ENCODE results near the gene REST. TPM values are rescaled to one million over a fixed set of nuclear protein-coding genes. Genes with fewer than 3 reads are reported as not detected.
"Not testable (repeated sequence)": the region's sequence is repeated elsewhere in the genome, so short reads cannot be mapped to it uniquely, and the experiment has no call there.

The REST gene
- total and polyA plus RNA-seq, 10 donors, result 3.6 to 45.4 (median 37.1) TPM

- Histone ChIP-seq H3K36me3 (peaks cover 0 to 35% (median 0%) of the 10 kb centered on the region in 6 donors), H3K4me1 (peaks cover 35 to 79% (median 69%) of the 10 kb centered on the region in 6 donors), H3K9me3 (no peaks in the 10 kb centered on the region), H3K27ac (peak overlapping the region; percentile 82 to 98 (median 96)), H3K4me3 (peak overlapping the region in 6 of 8 donors; percentile 81 to 100 (median 98)), H3K27me3 (replicated peaks in 1 of 7) (no peaks in the 10 kb centered on the region)
- 60 to 72% (median 66%) methylated on average over 6 of the region's 6 CpGs for WGBS, 5 donors
- intact Hi-C loops (cut with DNase I; ENCODE audit: low total_unique reads), result no loop called here
- peak; percentile 25 for DNase-seq
- TF ChIP-seq CTCF (IDR thresholded peaks at IDR 0.05 in 8 of 11, conservative IDR thresholded peaks at IDR 0.05 in 3 of 11) (no peak), POLR2AphosphoS5 (IDR thresholded peaks at IDR 0.05) (no peak), POLR2A (IDR thresholded peaks at IDR 0.05) (no peak)
Measured at GRCh38 chr4:56910172-56910967, 2.7 kb downstream of the REST start.

DNA sequence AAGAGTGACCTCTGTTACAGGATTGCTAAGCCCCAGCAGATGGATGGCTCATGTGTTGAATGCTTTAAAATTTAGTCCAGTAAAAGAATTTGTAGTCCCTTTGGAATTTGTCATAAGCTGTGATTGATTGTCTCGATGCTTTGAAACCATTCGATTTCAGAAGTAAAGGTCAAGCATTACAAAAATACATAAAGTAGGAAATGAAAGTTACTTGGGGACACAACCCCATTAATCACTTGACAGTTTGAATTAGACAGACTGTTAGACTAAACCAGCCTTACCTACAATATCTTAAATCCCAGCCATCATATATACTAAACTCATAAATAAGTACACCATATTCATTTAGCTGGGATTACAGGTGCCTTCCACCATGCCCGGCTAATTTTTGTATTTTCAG, 6.6 kb downstream of the REST start:
- no peak for DNase-seq
- Histone ChIP-seq H3K27me3 (replicated peaks in 1 of 7) (no peaks in the 10 kb centered on the region), H3K4me1 (peaks cover 35 to 94% (median 78%) of the 10 kb centered on the region in 6 donors), H3K36me3 (peaks cover 0 to 68% (median 8%) of the 10 kb centered on the region in 6 donors), H3K9me3 (no peaks in the 10 kb centered on the region), H3K27ac (peak overlapping the region in 1 of 8 donors; percentile 15), H3K4me3 (no peak overlapping the region)
- intact Hi-C loops (cut with DNase I; ENCODE audit: low total_unique reads), result no loop called here
- 56 to 66% (median 63%) methylated on average over 3 of the region's 3 CpGs for WGBS, 5 donors
- TF ChIP-seq POLR2AphosphoS5 (IDR thresholded peaks at IDR 0.05) (no peak), CTCF (IDR thresholded peaks at IDR 0.05 in 8 of 11, conservative IDR thresholded peaks at IDR 0.05 in 3 of 11) (no peak), POLR2A (IDR thresholded peaks at IDR 0.05) (no peak)

GRCh38 chr4:56914977-56915376, 7.3 kb downstream of the REST start:
- H3K9me3 ChIP-seq; H3K4me3 ChIP-seq; H3K27me3 ChIP-seq (replicated peaks in 1 of 7); intact Hi-C loops (cut with DNase I; ENCODE audit: low total_unique reads); H3K27ac ChIP-seq: not testable (repeated sequence)
- WGBS, 5 donors, result 96 to 99% (median 98%) methylated on average over 12 of the region's 12 CpGs
- peak; percentile 37 for DNase-seq
- peaks cover 32 to 88% (median 73%) of the 10 kb centered on the region in 6 donors for H3K4me1 ChIP-seq
- peaks cover 0 to 75% (median 12%) of the 10 kb centered on the region in 6 donors for H3K36me3 ChIP-seq

DNA sequence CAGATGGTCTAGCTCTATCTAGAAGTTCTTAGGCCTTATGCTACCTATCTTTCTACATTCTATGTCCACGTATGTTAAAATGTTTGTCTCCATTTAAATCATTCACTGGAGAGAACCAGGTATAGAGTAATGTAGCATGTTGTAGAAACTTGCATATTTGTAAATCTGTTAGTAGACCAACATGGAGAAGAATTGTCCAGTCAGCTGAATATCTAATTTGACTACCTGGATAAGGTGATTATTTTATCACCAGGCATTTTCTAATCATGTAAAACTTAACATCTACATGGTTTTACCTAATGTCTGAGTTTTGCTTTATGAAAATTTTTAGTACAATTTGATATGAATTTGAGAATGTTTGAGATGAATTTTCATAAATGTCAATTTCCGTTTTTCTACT, 19.5 kb downstream of the REST start:
- H3K36me3 ChIP-seq, result peaks cover 0 to 100% (median 49%) of the 10 kb centered on the region in 6 donors
- H3K27ac ChIP-seq, result no peak overlapping the region
- 67 to 96% (median 81%) methylated on average over 2 of the region's 2 CpGs for WGBS, 5 donors
- no peaks in the 10 kb centered on the region for H3K27me3 ChIP-seq (replicated peaks in 1 of 7)
- no peaks in the 10 kb centered on the region for H3K9me3 ChIP-seq
- intact Hi-C loops (cut with DNase I; ENCODE audit: low total_unique reads), result no loop called here
- TF ChIP-seq POLR2A (IDR thresholded peaks at IDR 0.05) (no peak), POLR2AphosphoS5 (IDR thresholded peaks at IDR 0.05) (no peak), CTCF (IDR thresholded peaks at IDR 0.05 in 8 of 11, conservative IDR thresholded peaks at IDR 0.05 in 3 of 11) (no peak)
- peaks cover 0 to 6% (median 0%) of the 10 kb centered on the region in 6 donors for H3K4me1 ChIP-seq
- no peak overlapping the region for H3K4me3 ChIP-seq
- no peak for DNase-seq

Data from spleen (tissue), 11 donors.